GM19035 (cell line): ENCODE data around the gene FASTKD1.

Source experiments
- ATAC-seq: cut with Tn5 transposase; IDR thresholded peaks from one replicate; pipeline ENCODE4 v1.9.1; 2021; ENCODE audit not compliant: unreplicated experiment

Gene FASTKD1

GRCh38 chr2:169510496-169510895 is 63.2 kb downstream of the FASTKD1 start:
- ATAC-seq, result no peak

- ATAC-seq, result no peak
Observed at GRCh38 chr2:169509955-169510354, 63.7 kb downstream of the FASTKD1 start.

GRCh38 chr2:169509298-169509885 is 64.3 kb downstream of the FASTKD1 start, which contains the start of gene KLHL41:
Gene KLHL41, plus strand, starts transcription at chr2:169509702. Its CDS starts 77 bp downstream, at chr2:169509779.
- ATAC-seq, result no peak

- ATAC-seq, result no peak
Observed at GRCh38 chr2:169507698-169508097, 66.0 kb downstream of the FASTKD1 start.

GRCh38 chr2:169504651-169505050 is 69.0 kb downstream of the FASTKD1 start:
- ATAC-seq, result no peak

GRCh38 chr2:169495310-169495928 is 78.2 kb downstream of the FASTKD1 start:
- no peak for ATAC-seq

- ATAC-seq, result no peak
Observed at GRCh38 chr2:169493360-169493759, 80.3 kb downstream of the FASTKD1 start.

GRCh38 chr2:169491378-169491777 is 82.3 kb downstream of the FASTKD1 start:
- ATAC-seq, result no peak

- no peak for ATAC-seq
Observed at GRCh38 chr2:169490834-169491233, 82.8 kb downstream of the FASTKD1 start.

- ATAC-seq, result no peak
Observed at GRCh38 chr2:169486487-169486886, 87.2 kb downstream of the FASTKD1 start.

GRCh38 chr2:169485650-169486138 is 88.0 kb downstream of the FASTKD1 start:
- no peak for ATAC-seq

- peak; percentile 7 for ATAC-seq
Observed at GRCh38 chr2:169480079-169480465, 93.6 kb downstream of the FASTKD1 start.
